HepG2 (cell line): Measurements from ENCODE around the gene OASL. TPM values are rescaled to one million over a fixed set of nuclear protein-coding genes. Genes with fewer than 3 reads are reported as not detected.

ENCODE experiments used
- CAMTA2 ChIP-seq: sonication (generic); formaldehyde crosslinking; IDR thresholded peaks from 2 replicates; pipeline ENCODE4 v1.4.0; 2020; ENCODE audit warnings: mild to moderate bottlenecking, missing genetic modification reagents, borderline replicate concordance
- CBX5 ChIP-seq: sonication (generic); formaldehyde crosslinking; IDR thresholded peaks from 2 replicates; pipeline ENCODE4 v1.4.0; 2020; ENCODE audit warnings: missing genetic modification reagents, borderline replicate concordance
- DMTF1 ChIP-seq: sonication (generic); formaldehyde crosslinking; IDR thresholded peaks from 2 replicates; pipeline ENCODE4 v1.4.0; 2020; ENCODE audit warnings: mild to moderate bottlenecking, missing genetic modification reagents
- HMG20B ChIP-seq: conservative IDR thresholded peaks from 2 replicates; pipeline ENCODE4 v1.6.1; 2016; ENCODE audit warnings: missing genetic modification reagents, missing compliant biosample characterization
- HNRNPH1 ChIP-seq: fragments of 200-400 bp; formaldehyde crosslinking; optimal IDR thresholded peaks from 2 replicates; pipeline ENCODE3; 2017; ENCODE audit warnings: mild to moderate bottlenecking, low read depth, low read length
- MLLT10 ChIP-seq: sonication (generic); formaldehyde crosslinking; IDR thresholded peaks from 2 replicates; pipeline ENCODE4 v1.4.0; 2020; ENCODE audit warnings: missing genetic modification reagents
- RFX5 ChIP-seq: IDR thresholded peaks from 2 replicates; pipeline ENCODE4 v1.6.1; 2011; ENCODE audit warnings: low read depth, low read length, improper control_type of control experiment
- SYNCRIP ChIP-seq: fragments of 200-400 bp; formaldehyde crosslinking; IDR thresholded peaks from 2 replicates; pipeline ENCODE4 v1.6.1; 2018; ENCODE audit warnings: mild to moderate bottlenecking, low read depth, low read length; ENCODE audit not compliant: insufficient read depth
- ZBTB42 ChIP-seq: sonication (generic); formaldehyde crosslinking; IDR thresholded peaks from 2 replicates; pipeline ENCODE4 v1.5.0; 2020; ENCODE audit warnings: mild to moderate bottlenecking, missing genetic modification reagents
- ZHX2 ChIP-seq, 2 experiments: sonication (generic) in 1 of 2; formaldehyde crosslinking in 1 of 2; IDR thresholded peaks; 2 replicates each; pipeline versions ENCODE4 v1.6.1 to v1.9.0; 2014 to 2022; ENCODE audit warnings: antibody characterized with exemption in 1 of 2, borderline replicate concordance in 1 of 2, inconsistent platforms in 1 of 2, low read depth in 1 of 2, missing genetic modification reagents in 1 of 2
- ZNF574 ChIP-seq: sonication (generic); formaldehyde crosslinking; IDR thresholded peaks from 2 replicates; pipeline ENCODE4 v1.4.0; 2020; ENCODE audit warnings: missing genetic modification reagents
- ZNF619 ChIP-seq: sonication (generic); formaldehyde crosslinking; IDR thresholded peaks from 2 replicates; pipeline ENCODE4 v1.4.0; 2020; ENCODE audit warnings: mild to moderate bottlenecking, missing genetic modification reagents
- ZSCAN21 ChIP-seq: sonication (generic); formaldehyde crosslinking; IDR thresholded peaks from 2 replicates; pipeline ENCODE4 v1.8.0; 2022; ENCODE audit warnings: mild to moderate bottlenecking, missing genetic modification reagents, moderate library complexity, borderline replicate concordance
- polyA plus RNA-seq, 8 experiments: library from polyadenylated mRNA; depleted of rRNA in 3 of 8; stranded (reverse) in 7 of 8; unstranded in 1 of 8; fragments of >200 nt; fragmentation: Illumina TruSeq in 4 of 8; extraction: Trizol in 4 of 8; gene quantifications; 2 replicates each; pipeline versions ENCODE4 v1.2.1 to v1.2.3, GENCODE V29; 2011 to 2016; ENCODE audit warnings: low read depth in 4 of 8, missing spikeins in 1 of 8, mixed read lengths in 1 of 8; ENCODE audit not compliant: insufficient read depth in 1 of 8
- total RNA-seq, 5 experiments: library from RNA; depleted of rRNA; stranded (reverse); fragments of >200 nt; fragmentation: Illumina TruSeq; extraction: Trizol; gene quantifications; 2 replicates each; pipeline ENCODE4 v1.2.3, GENCODE V29; 2016; ENCODE audit warnings: low read depth in 1 of 5

OASL gene
- total and polyA plus RNA-seq, 2 of the 13 experiments (the other 11 are each of a cell fraction or from before 2014, with no cell fraction given), result 0.11 to 0.22 TPM

- TF ChIP-seq SYNCRIP (no peak), ZNF619 (CRISPR knock-in tag) (no peak), HNRNPH1 (peak; percentile 82), CAMTA2 (CRISPR knock-in tag) (peak; percentile 94; the same call in 1 of the 2 replicates), DMTF1 (peak; percentile 31; the same call in 1 of the 2 replicates), MLLT10 (CRISPR knock-in tag) (no peak), CBX5 (0 out of 2 replicates have a peak, but pooled peaks have one; percentile 71), ZHX2 (IDR thresholded peaks at IDR 0.05; ENCODE audit: low read depth) (peak; percentile 59), ZHX2 (CRISPR knock-in tag; IDR thresholded peaks at IDR 0.05; ENCODE audit: borderline replicate concordance) (no peak), RFX5 (0 out of 2 replicates have a peak, but pooled peaks have one; percentile 4), ZBTB42 (CRISPR knock-in tag) (no peak), HMG20B (CRISPR knock-in tag) (peak; percentile 79), ZNF574 (CRISPR knock-in tag) (peak; percentile 59; the same call in 1 of the 2 replicates), ZSCAN21 (CRISPR knock-in tag) (peak; percentile 68; the same call in 1 of the 2 replicates)
These were observed 60.5 kb downstream of the OASL start, which contains the start of gene HNF1A (continued) for GRCh38 chr12:120978296-120979219.
